ENCODE data around the gene STK11. TPM values are rescaled to one million over a fixed set of nuclear protein-coding genes. Genes with fewer than 3 reads are reported as not detected.
A peak's percentile ranks its signal among the peaks of the same experiment; 100 is the strongest.

STK11 gene
- polyA plus RNA-seq, 1 of the 3 experiments (the other 2 are of a cell fraction): 55.5 TPM

GRCh38 chr19:1237027-1237659 is 31.6 kb downstream of the STK11 start:
- TF ChIP-seq NRF1 (IDR thresholded peaks at IDR 0.05; ENCODE audit: low read depth, low read length) (no peak), TAF1 (IDR thresholded peaks at IDR 0.05; ENCODE audit: borderline replicate concordance, low read depth, low read length) (no peak), YY1 (IDR thresholded peaks at IDR 0.05; ENCODE audit: low read depth) (peak; percentile 73), GATA2 (CRISPR knock-in tag; IDR thresholded peaks at IDR 0.05) (no peak), JUND (IDR thresholded peaks at IDR 0.05) (no peak), RFX5 (IDR thresholded peaks at IDR 0.05; ENCODE audit: low read length) (no peak)
- no peaks in the 10 kb centered on the region for H3K9me2 ChIP-seq
- peaks cover 34% of the 10 kb centered on the region for H3F3A ChIP-seq (replicated peaks; ENCODE audit: insufficient read depth)
- H3K4me1 ChIP-seq (ENCODE audit: control insufficient read depth in 1 of 2, insufficient read depth in 2 of 2, low read depth in 1 of 2, low read length in 1 of 2): peaks cover 5 to 28% of the 10 kb centered on the region in 2 experiments; a peak in 2 of 4 replicates
- POLR2A ChIA-PET: interaction anchor here (1.3 to 1.6 kb wide), 2 partner anchors 11 to 32 kb away, joined by 6 to 11 read pairs; partner anchors contain the start of gene CIRBP
- peaks cover 18% of the 10 kb centered on the region for H4K20me1 ChIP-seq (ENCODE audit: insufficient read depth)
- WGBS (ENCODE audit: low lambda C conversion rate): 2% methylated on average over 9 of the region's 60 CpGs
- H3K9me3 ChIP-seq: no peaks in the 10 kb centered on the region
- peak; percentile 81 for DNase-seq
- peak overlapping the region; percentile 66 for H3K9ac ChIP-seq
- H2AFZ ChIP-seq (ENCODE audit: low read depth): no peak overlapping the region
- peak overlapping the region; percentile 97 for H3K4me2 ChIP-seq
- H3K79me2 ChIP-seq (ENCODE audit: insufficient read depth): peaks cover 24% of the 10 kb centered on the region
- H3K27ac ChIP-seq (ENCODE audit: low read depth in 2 of 2, low read length in 1 of 2): peak overlapping the region; percentile 38 to 88; a peak in 3 of 4 replicates
- peaks cover 0 to 31% of the 10 kb centered on the region in 2 experiments for H3K36me3 ChIP-seq (replicated peaks in 1 of 2; ENCODE audit: control insufficient read depth in 1 of 2, insufficient read depth in 2 of 2, low read length in 1 of 2)
- no peaks in the 10 kb centered on the region for H3K27me3 ChIP-seq (ENCODE audit: insufficient read depth)
- CTCF ChIA-PET: interaction anchor here (1.1 to 5.7 kb wide), 3 partner anchors 11 to 29 kb away, joined by 3 to 82 read pairs (median 4); no protein-coding TSS in a partner anchor
- H3K4me3 ChIP-seq (ENCODE audit: low read depth in 2 of 2, low read length in 1 of 2): peak overlapping the region; percentile 74 to 87

GRCh38 chr19:1237754-1238368 is 32.3 kb downstream of the STK11 start, which contains the start of gene CBARP:
CBARP (minus strand) TSS chr19:1238005; CDS start chr19:1236100, 1,905 bp downstream.
- Histone ChIP-seq H3K9ac (peak within 1 kb of the TSS; percentile 66), H3K4me2 (peak within 1 kb of the TSS; percentile 97), H3K9me2 (no peaks in the 10 kb centered on the region), H3K4me3 (ENCODE audit: low read depth in 2 of 2, low read length in 1 of 2) (peak within 1 kb of the TSS; percentile 74 to 87), H3K9me3 (no peaks in the 10 kb centered on the region), H3K27me3 (ENCODE audit: insufficient read depth) (no peaks in the 10 kb centered on the region), H3K27ac (ENCODE audit: low read depth in 2 of 2, low read length in 1 of 2) (peak within 1 kb of the TSS; percentile 38 to 88; a peak in 3 of 4 replicates), H3K4me1 (ENCODE audit: control insufficient read depth in 1 of 2, insufficient read depth in 2 of 2, low read depth in 1 of 2, low read length in 1 of 2) (peaks cover 5 to 31% of the 10 kb centered on the region in 2 experiments; a peak in 2 of 4 replicates), H2AFZ (ENCODE audit: low read depth) (no peak within 1 kb of the TSS), H3K36me3 (replicated peaks in 1 of 2; ENCODE audit: control insufficient read depth in 1 of 2, insufficient read depth in 2 of 2, low read length in 1 of 2) (peaks cover 0 to 26% of the 10 kb centered on the region in 2 experiments), H3K79me2 (ENCODE audit: insufficient read depth) (peaks cover 32% of the 10 kb centered on the region), H3F3A (replicated peaks; ENCODE audit: insufficient read depth) (peaks cover 27% of the 10 kb centered on the region), H4K20me1 (ENCODE audit: insufficient read depth) (peaks cover 13% of the 10 kb centered on the region; the same call in 1 of the 2 replicates)
- POLR2A ChIA-PET: interaction anchor here (4.3 kb wide), 1 partner anchor 32 kb away, joined by 49 read pairs; the partner anchor contains the start of gene CIRBP
- 0 out of 2 replicates have a peak, but pooled peaks have one; percentile 14 for TF ChIP-seq POLR2AphosphoS5 (IDR thresholded peaks at IDR 0.05; ENCODE audit: low read depth, low read length)
- TF ChIP-seq USF1 (IDR thresholded peaks at IDR 0.05; ENCODE audit: borderline replicate concordance, low read depth): peak; percentile 58; the same call in 1 of the 2 replicates
- TF ChIP-seq YY1 (IDR thresholded peaks at IDR 0.05; ENCODE audit: low read depth): no peak
- CTCF ChIA-PET: interaction anchor here (1.2 to 9.7 kb wide), 4 partner anchors 16 to 125 kb away, joined by 6 to 594 read pairs (median 42); partner anchors contain the start of gene CIRBP
- DNase-seq: peak; percentile 91
- 19% methylated on average over 3 of the region's 87 CpGs for WGBS (ENCODE audit: low lambda C conversion rate)

Data from SK-N-SH (cell line).